HG02571 (cell line): ENCODE measurements around the gene JMJD7.
"Not testable (repeated sequence)": the region's sequence is repeated elsewhere in the genome, so short reads cannot be mapped to it uniquely, and the experiment has no call there.

Source experiments
- ATAC-seq: cut with Tn5 transposase; IDR thresholded peaks from one replicate; pipeline ENCODE4 v1.9.1; 2021; ENCODE audit warnings: mild to moderate bottlenecking, moderate library complexity; ENCODE audit not compliant: unreplicated experiment

JMJD7 gene

DNA sequence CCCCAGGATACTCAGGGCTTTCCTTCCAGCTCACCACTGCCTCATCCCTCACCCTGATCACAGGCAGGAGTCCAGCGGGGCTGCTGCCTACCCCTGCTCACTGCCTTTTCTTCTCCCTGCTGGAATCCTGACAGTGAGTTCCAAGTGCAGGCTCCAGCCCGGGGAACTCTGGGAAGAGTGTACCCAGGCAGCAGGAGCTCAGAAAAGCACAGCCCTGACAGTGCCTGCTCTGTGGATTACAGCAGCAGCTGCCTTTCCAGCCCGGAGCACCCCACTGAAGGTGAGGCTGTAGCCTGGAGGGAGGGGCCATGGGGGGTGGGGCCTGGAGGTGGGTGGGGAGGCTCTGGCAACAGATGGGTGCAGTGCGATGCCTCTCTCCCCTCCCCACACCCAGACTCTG is 6.1 kb upstream of the JMJD7 start:
- ATAC-seq, result no peak

DNA sequence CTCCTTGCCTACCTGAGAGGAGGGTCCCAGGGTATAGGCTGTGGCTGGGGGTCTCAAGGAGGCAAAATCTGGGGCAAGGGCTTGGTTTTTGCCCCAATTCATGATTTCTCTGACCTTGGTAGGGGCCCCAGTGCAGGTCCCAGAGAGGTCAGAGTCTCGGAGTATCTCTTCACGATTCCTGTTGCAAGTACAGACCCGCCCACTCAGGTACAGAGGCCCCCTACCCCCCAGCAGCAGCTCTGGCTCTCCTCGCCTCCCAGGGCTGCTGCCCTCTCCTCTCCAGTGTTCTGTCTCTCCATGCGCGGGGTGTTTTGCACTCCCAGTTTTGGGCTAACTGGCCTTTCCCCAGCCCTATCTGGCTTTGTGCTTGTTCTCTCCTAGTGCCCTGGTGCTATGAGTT is 5.4 kb upstream of the JMJD7 start:
- no peak for ATAC-seq

DNA sequence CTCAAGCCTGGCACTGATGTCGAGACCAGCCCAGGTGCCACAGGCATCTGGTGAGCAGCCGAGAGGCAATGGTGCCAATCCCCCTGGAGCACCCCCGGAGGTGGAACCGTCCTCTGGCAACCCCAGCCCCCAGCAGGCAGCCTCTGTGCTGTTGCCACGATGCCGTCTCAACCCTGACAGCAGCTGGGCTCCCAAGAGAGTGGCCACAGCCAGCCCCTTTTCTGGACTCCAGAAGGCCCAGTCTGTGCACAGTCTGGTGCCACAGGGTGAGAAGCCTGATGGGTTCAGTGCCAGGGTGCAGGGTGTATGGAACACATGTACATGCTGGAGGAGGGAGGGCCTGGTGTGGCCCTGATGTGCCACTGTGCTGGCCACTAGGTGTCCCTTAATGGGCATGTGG is 4.9 kb upstream of the JMJD7 start:
- ATAC-seq, result no peak

DNA sequence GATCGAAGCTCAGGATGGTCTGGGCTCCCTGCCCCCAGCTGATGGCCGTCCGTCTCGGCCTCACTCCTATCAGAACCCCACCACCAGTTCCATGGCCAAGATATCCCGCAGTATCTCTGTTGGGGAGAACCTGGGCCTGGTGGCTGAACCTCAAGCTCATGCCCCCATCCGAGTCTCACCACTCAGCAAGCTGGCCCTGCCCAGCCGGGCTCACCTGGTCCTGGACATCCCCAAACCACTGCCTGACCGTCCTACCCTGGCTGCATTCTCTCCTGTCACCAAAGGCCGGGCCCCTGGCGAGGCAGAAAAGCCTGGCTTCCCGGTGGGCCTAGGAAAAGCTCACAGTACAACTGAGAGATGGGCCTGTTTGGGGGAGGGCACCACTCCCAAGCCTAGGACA is 4.4 kb upstream of the JMJD7 start:
- ATAC-seq, result no peak

DNA sequence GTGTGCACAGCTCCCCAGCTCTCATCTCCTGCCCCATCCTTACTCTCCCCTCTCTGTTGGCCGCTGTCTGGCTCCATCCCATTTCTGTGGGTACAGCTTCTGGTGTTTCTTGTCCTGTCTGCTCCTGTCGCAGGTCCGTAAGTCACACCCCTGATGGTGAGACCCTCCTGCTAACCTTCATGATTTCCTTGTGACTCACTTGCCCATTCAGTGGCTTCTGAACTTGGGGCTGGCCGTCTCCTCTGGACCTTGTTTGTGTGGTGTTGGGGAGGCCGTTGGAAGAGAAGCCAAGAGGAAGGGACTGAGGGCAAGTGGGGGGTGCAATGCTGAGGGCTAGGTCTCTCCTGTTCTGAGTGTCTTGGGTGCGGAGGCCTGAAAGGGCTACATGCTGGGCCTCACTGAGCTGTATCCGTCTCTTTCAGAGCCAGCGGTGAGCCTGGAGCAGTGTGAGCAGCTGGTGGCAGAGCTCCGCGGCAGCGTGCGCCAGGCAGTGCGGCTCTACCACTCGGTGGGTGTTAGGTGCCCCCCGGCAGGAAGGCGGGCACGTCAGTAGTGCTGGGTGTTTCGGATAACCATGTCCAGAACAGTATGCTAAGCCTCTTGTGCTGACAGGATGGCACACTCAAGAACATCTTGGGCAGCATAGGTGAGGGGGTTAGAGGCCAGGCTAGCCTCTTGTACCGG is 3.7 kb upstream of the JMJD7 start:
- no peak for ATAC-seq

DNA sequence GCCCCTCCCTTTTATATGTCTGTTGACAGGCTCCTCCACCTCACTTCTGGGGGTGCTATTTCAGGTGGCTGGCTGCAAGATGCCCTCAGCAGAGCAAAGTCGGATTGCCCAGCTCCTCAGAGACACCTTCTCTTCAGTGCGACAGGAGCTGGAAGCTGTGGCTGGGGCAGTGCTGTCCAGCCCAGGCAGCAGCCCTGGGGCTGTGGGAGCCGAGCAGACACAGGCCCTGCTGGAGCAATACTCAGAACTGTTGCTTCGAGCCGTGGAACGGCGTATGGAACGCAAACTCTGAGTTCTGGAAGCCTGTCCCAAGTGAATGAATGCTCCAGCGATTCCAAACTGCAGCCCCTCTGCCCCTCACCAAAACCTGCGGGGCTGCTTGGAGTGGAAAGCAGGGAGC is 2.7 kb upstream of the JMJD7 start:
- ATAC-seq, result no peak

DNA sequence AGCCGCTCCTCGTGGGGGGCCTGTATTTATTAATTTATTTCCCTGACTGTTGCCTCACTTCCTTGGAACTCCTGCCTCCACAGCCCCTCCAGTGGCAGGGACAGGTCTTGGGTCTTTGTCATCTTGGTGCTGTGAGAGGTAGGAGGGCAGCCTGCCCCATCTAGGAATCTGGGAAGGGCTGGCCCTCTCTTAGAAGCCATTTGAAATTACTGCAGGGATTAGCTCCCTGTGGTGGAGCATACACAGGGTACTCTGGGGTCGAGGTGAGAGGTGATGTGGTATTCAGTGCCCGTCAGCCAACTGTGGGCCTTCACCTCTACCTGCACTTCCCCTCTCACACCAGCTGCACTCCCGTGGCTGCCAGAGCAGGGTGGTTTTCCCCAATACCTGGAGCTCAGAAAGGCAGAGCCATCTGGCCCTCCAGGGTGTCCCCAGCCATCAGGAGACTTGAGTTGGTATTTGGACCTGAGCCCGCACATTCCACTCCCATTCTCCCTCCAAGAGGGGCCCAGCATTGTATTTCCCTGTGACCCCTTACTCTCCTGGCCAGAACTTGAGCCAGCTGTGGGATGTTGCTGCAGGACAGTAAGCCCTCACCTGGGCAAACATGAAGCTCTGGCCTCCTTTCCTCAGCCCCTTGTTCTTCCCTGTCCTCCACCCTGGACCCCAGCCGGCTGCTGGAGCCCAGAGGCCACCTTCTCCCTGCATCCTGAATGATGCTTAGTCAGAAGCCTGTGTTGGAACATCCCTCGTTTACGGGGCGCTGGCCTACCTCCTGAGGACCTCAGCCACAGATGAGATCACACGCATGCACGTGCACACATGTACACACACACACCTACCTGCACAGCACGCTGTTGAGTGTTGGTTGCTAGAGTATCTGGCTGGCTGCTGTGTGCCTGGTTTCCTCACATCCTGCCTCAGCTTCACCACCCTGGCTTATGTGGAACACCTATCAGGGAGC is 2.0 kb upstream of the JMJD7 start:
- ATAC-seq, result no peak

DNA sequence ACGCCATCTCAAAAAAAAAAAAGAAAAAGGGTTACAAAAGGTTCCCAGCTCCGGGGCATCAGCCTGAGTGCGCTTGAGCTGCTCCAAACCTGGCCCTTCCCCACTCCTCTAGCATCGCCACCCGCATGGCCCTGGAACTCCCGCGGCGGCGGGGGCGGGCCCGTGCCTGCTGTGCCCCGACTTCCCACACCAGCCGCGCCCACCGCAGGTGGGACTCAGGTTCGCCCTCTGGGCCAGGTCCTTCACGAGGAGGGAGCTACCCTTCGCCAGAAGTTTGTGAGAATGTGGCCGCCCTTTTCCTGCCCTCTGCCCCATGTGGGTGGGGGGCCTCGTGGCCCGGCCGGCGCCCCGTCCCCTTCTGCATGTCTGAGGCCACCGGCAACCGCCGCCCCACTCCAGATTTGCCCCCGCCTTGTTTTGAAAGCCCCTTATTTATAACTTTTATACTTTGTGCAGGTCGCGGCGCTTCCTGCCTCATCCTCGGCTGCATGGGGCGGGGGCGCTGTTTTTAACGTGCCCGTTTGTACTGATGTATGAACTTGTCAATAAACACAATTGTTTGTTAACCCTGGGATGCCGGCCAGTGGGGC is 507 bp upstream of the JMJD7 start:
- ATAC-seq, result no peak

DNA sequence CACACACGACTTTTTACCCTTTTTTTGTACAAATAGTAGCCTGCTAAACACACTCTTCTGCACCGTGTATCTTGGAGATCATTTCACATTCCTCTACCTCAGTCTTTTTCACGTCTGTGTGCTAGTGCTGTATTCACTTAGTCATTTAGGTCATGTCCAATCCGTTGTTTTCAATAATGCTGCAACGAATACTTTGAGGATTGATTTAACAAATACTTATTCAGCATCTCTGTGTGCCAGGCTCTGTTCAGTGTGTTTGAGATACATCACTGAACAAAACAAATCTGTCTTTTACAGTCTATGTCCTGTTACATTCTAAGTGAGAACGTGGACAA is 882 bp downstream of the JMJD7 start:
- no peak for ATAC-seq

DNA sequence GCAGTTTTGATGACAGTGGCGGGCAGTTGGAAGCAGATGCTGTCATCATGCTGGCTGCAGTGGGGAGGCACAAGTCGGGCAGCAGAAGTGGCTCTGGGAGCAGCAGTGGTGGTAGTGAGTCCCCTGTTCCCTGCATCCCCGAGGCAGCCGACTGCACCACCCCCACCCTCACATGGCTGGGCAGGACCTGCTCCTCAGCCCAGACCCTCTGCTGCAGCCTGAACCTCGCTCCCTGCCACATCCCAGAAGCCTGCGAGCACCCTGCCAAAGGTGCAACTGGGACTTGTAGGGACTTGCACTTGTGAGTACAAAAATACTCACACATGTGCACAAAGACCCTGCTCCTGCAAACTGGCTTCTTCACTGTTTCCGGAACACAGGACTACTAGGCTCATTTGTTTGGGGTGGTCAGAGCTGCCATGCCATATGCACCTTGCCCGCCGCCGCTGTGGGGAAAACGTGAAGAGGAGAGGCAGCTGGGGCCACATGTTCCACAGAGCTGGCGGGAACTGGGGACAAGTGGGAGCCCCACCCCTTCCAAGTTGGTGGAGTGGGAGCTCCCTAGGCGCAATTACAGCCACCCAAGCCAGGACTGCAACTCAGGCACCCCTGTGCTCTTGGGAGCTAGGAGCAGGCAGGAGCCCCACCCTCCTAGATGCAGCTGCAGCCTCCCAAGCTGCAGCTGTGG is 2.2 kb downstream of the JMJD7 start:
- ATAC-seq, result no peak

DNA sequence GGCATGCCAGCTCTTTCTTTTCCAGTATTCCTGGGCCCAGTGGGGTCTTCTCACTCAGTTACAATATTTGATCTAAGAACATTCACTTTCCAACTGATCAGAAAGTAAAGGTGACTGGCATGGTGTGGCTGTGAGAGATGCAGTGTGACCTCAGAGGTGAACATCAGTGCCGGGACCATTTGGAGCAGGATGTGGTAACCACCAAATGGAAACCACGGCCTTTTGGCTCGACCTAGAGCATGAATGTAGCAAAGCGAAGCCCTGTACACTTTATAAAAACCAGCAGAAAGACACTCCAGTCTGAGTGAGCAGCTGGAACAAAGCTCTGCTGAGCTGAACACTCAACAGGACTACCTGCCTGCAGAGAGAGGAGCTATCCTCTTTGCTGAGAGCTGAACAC is 3.4 kb downstream of the JMJD7 start:
- not testable (repeated sequence) for ATAC-seq

DNA sequence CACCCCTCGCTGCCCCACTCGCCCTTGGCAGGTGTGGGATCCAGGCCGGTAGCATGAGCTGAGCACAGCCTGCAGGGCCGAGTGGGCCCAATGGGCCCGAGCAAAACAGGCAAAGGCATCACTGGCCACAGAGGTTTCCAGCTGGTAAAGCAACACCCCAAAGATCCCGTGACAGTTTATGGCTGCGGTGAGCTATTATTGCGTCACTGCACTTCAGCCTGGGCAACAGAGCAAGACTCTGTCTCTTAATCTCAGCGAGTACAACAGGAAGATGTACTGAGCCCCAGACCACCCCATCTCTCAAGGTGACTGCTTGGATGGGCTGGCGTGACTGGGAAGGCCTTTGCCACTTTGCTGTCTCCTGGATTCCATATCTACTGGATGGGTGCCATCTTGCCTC is 4.3 kb downstream of the JMJD7 start:
- no peak for ATAC-seq

DNA sequence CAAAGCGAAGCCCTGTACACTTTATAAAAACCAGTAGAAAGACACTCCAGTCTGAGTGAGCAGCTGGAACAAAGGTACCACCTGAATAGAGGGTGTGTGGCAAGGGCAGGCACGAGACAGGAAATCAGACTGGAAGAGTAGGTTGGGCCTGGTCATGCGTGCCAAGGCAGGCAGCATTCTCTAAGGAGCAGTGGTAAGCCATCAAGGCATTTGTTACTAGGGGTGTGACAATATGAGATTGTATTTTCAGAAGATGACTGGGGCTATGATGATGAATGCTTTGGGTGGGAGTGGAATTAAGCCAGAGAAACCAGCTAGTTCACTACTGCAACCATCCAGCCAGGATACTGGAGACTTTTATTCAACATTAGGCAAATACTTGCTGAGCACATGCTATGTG is 5.0 kb downstream of the JMJD7 start:
- no peak for ATAC-seq

DNA sequence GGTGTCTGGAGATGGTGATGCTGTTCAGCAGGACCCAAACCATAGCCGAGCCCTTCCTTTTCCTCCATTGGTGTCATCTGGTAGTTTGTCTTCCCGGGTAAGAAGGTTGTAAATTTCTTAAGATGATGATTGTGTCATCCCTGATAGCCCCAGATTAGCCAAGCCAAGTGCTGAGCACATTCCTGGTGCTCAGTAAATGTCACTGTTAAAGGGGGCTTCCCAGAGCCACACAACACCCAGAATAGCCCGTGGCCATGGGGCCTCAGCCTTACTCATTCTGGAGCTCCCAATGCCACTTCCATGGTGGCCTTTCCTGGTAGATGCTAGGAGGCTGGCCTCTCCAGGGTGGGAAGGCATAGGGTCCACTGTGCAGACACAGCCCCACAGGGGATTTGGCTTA is 6.2 kb downstream of the JMJD7 start:
- no peak for ATAC-seq

DNA sequence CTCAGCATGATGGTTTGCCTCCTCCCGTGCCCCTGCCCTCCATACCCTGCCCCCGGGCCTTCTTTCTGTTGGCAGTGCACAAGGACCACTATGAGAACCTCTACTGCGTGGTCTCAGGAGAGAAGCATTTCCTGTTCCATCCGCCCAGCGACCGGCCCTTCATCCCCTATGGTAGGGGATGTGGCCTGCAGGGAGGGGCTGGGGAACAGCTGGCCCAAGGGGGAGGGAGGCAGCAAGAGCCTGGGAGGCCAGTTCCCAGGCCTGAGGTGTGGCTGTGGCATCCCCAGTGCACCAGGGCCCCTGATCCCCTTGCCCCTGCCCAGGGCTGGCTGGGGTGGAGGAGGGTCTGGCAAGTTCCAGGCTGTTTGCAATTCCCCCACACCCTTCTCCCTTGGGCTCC is 8.2 kb downstream of the JMJD7 start:
- no peak for ATAC-seq

DNA sequence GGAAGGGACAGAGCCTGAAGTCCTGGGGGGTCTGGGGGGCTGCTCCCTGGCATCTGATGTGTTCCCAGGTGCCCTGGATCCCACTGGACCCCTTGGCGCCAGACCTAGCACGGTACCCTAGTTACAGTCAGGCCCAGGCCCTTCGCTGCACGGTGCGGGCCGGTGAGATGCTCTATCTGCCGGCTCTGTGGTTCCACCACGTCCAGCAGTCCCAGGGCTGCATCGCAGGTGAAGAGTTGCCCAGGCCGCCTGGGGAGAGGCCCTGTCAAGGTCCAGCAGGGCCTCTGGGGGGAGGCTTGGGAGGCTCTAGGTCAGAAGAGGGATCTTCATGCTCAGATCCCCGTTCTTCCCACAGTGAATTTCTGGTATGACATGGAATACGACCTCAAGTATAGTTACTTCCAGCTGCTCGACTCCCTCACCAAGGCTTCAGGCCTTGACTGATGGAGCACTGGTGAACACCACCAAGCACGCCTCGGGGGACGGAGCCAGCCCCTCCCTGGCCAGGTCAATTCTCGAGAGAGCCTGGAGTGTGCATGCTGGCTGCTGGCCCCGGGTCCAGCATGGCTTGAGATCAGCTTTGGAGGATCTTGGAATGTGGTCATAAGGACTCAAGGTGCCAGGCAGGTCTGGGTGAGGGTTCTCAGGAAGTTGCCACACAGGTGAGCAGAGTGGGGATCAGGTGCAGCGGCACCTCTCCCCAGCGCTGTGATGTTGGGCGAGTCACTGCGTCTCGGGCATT is 9.0 kb downstream of the JMJD7 start:
- ATAC-seq, result no peak

DNA sequence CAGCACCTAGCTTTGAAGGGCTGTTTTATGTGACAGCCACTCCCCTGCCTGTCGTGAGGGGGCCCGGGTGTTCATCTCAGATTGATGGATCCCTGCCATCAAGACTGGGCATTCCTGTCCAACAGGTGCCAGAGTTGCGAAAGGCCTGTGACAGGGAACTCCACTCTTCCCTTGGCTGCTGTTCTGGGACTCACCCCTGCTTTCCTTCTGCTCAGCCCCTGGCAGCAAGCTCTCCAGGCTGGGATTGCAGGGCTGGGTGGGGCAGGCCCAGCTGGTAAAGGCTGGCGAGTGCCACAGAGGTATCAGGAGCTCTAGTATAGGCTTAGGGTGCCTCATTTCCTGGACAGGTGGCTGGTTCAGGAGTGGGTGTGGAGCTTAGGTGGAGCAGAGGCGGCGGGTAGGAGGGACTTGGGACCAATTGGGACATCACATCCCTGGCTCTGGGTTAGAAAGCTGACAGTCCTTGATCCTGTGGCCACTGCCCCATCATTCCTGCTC is 10.6 kb downstream of the JMJD7 start, which contains the start of gene PLA2G4B:
TSS of gene PLA2G4B (plus strand) at position 448 of the 498 bp plus-strand sequence. CDS start 67 bp downstream, outside the sequence.
- no peak for ATAC-seq

DNA sequence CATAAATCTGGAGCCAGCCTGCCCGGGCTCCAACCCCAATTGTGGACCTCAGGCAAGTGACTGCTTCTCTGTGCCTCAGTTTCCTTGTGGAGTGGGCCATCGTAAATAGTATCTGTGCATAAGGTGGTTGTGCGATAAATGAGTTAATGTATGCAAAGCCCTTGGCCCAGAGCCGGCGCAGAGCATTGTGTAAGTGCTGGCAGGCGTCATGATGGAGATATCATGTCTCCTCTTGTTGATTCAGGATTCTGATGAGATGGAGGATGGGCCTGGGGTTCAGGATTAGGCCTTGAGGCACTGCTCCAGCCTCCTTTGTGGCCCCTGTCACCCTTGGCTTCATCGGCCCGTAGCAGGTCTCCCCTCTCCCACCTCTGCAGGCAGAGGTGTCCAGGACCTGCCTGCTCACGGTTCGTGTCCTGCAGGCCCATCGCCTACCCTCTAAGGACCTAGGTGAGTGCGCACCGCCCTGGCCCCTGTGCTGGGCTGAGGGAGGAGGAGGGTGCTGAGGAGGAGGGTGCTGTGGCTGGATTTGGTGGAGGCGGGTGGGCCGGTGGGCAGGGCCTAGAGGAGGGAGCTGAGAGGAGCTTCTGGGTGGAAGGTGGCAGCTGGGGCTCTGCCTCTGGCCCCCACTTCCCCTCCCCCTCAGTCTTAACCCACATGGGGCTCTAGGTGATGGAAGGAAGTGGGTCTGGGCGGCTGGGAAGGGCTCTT is 12.0 kb downstream of the JMJD7 start:
- no peak for ATAC-seq

DNA sequence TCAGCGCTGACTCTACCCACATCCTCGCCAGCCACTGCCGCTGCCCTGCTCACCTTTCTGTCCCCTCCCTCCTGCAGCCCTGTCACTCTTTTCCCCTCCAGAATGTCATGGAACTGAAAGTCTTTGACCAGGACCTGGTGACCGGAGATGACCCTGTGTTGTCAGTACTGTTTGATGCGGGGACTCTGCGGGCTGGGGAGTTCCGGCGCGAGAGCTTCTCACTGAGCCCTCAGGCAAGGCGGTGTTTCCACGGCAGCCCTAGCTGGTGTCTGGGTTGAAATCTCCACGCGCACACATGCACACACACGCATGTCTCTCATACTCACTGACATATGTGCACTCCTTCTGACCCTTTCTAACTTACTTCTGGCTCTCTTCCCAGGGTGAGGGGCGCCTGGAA is 12.8 kb downstream of the JMJD7 start:
- no peak for ATAC-seq

DNA sequence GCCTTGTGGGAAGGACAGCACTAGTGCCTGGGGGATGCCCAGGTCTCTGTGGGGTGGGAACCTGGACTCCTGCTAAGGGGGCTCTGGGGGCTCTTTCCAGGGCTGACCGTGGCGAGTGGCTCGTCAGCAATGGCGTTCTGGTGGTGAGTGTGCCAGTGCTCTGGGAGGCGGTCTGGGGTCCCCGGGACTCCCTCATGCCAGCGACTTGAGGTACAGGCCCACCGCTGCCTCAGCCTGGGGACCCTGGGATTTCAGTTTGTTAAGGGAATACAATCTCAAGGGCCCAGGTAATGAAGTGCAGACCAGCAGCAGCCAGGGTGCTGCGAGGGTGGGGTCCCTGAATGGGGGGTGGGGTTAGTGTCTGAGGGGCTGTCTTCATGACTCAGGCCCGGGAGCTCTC is 13.2 kb downstream of the JMJD7 start:
- ATAC-seq, result no peak
